Trophoblast cell (in vitro differentiated cells and primary cell): Measurements from ENCODE around the gene LSS.

Source experiments
- DNase-seq, 2 donors: peaks; one replicate each; pipeline ENCODE4 v3.0.0-alpha.2; 2016
- H2AFZ ChIP-seq: 2 replicates; pipeline ENCODE4 v1.6.1; 2013; ENCODE audit warnings: low read length, moderate library complexity, mild to moderate bottlenecking; ENCODE audit not compliant: insufficient read depth, poor library complexity
- H2AK5ac ChIP-seq: 2 replicates; pipeline ENCODE4 v1.6.1; 2013; ENCODE audit warnings: mild to moderate bottlenecking, low read length
- H2BK120ac ChIP-seq: 2 replicates; pipeline ENCODE4 v1.6.1; 2013; ENCODE audit warnings: low read length, mild to moderate bottlenecking, moderate library complexity; ENCODE audit not compliant: insufficient read depth, poor library complexity
- H2BK12ac ChIP-seq: 2 replicates; pipeline ENCODE4 v1.6.1; 2013; ENCODE audit warnings: mild to moderate bottlenecking, low read length, moderate library complexity
- H2BK5ac ChIP-seq: 2 replicates; pipeline ENCODE4 v1.6.1; 2013; ENCODE audit warnings: low read length, low read depth, moderate library complexity, mild to moderate bottlenecking; ENCODE audit not compliant: poor library complexity
- H3K14ac ChIP-seq: 2 replicates; pipeline ENCODE4 v1.6.1; 2013; ENCODE audit warnings: mild to moderate bottlenecking, low read length
- H3K18ac ChIP-seq: 2 replicates; pipeline ENCODE4 v1.6.1; 2013; ENCODE audit warnings: mild to moderate bottlenecking, low read length
- H3K23ac ChIP-seq: 2 replicates; pipeline ENCODE4 v1.6.1; 2013; ENCODE audit warnings: low read length
- H3K27ac ChIP-seq: 2 replicates; pipeline ENCODE4 v1.5.1; 2013; ENCODE audit warnings: low read depth, mild to moderate bottlenecking, inconsistent platforms, low read length, moderate library complexity
- H3K27me3 ChIP-seq: 2 replicates; pipeline ENCODE4 v1.6.1; 2013; ENCODE audit warnings: inconsistent platforms, mild to moderate bottlenecking, low read length, moderate library complexity; ENCODE audit not compliant: insufficient read depth
- H3K36me3 ChIP-seq, 2 experiments: 1 replicate in 1 of 2; 2 replicates in 1 of 2; pipeline ENCODE4 v1.6.1; 2013; ENCODE audit warnings: low read length in 2 of 2, mild to moderate bottlenecking in 2 of 2, moderate library complexity in 1 of 2; ENCODE audit not compliant: insufficient read depth in 2 of 2, control insufficient read depth in 1 of 2
- H3K4ac ChIP-seq: 2 replicates; pipeline ENCODE4 v1.6.1; 2013; ENCODE audit warnings: low read depth, mild to moderate bottlenecking, low read length, moderate library complexity
- H3K4me1 ChIP-seq, 2 experiments: 1 replicate in 1 of 2; 2 replicates in 1 of 2; pipeline ENCODE4 v1.6.1; 2013; ENCODE audit warnings: low read length in 2 of 2, mild to moderate bottlenecking in 2 of 2, moderate library complexity in 1 of 2; ENCODE audit not compliant: insufficient read depth in 2 of 2, control insufficient read depth in 1 of 2
- H3K4me2 ChIP-seq: 2 replicates; pipeline ENCODE4 v1.6.1; 2013; ENCODE audit warnings: inconsistent platforms, mild to moderate bottlenecking, low read length, moderate library complexity
- H3K4me3 ChIP-seq: 2 replicates; pipeline ENCODE4 v1.5.1; 2013; ENCODE audit warnings: mild to moderate bottlenecking, low read depth, low read length, inconsistent platforms
- H3K79me1 ChIP-seq: one replicate; pipeline ENCODE4 v1.6.1; 2013; ENCODE audit warnings: low read length
- H3K79me2 ChIP-seq: 2 replicates; pipeline ENCODE4 v1.6.1; 2013; ENCODE audit warnings: low read length, mild to moderate bottlenecking; ENCODE audit not compliant: control insufficient read depth, insufficient read depth, poor library complexity
- H3K9ac ChIP-seq: 2 replicates; pipeline ENCODE4 v1.6.1; 2013; ENCODE audit warnings: mild to moderate bottlenecking, low read length
- H3K9me3 ChIP-seq: 2 replicates; pipeline ENCODE4 v1.6.1; 2013; ENCODE audit warnings: low read depth, mild to moderate bottlenecking, control low read depth, inconsistent platforms, low read length; ENCODE audit not compliant: insufficient read depth
- H4K12ac ChIP-seq: 2 replicates; pipeline ENCODE4 v1.6.1; 2013; ENCODE audit warnings: low read depth, mild to moderate bottlenecking, low read length, moderate library complexity
- H4K8ac ChIP-seq: 2 replicates; pipeline ENCODE4 v1.6.1; 2013; ENCODE audit warnings: low read depth, mild to moderate bottlenecking, low read length, moderate library complexity
- H4K91ac ChIP-seq: one replicate; pipeline ENCODE4 v1.6.1; 2013; ENCODE audit warnings: low read depth, mild to moderate bottlenecking, low read length, moderate library complexity
- WGBS: extraction: QIAGEN DNeasy Blood & Tissue Kit; methylation state at CpG from one replicate; pipeline ENCODE4 v1.1.7; 2013; ENCODE audit warnings: missing lambda C conversion rate; ENCODE audit not compliant: insufficient read length, insufficient coverage; ENCODE audit errors: extremely low coverage; 5-methylcytosine and 5-hydroxymethylcytosine counted together

Gene LSS

GRCh38 chr21:46187261-46187660 lies 41.3 kb downstream of the LSS start:
- Histone ChIP-seq H2AK5ac (no peak overlapping the region), H3K36me3 (peaks cover 24 to 25% of the 10 kb centered on the region in 2 experiments), H3K9ac (no peak overlapping the region), H2BK12ac (no peak overlapping the region), H3K18ac (no peak overlapping the region), H3K9me3 (peaks cover 5% of the 10 kb centered on the region), H2BK120ac (no peak overlapping the region), H3K4me1 (peaks cover 35 to 36% of the 10 kb centered on the region in 2 experiments), H2AFZ (no peak overlapping the region), H3K23ac (no peak overlapping the region), H2BK5ac (no peak overlapping the region), H3K27me3 (no peaks in the 10 kb centered on the region), H3K4ac (no peak overlapping the region), H3K27ac (no peak overlapping the region), H3K4me2 (no peak overlapping the region), H3K4me3 (no peak overlapping the region), H4K8ac (no peak overlapping the region), H3K14ac (no peak overlapping the region), H4K91ac (peak overlapping the region; percentile 33), H3K79me2 (peaks cover 6% of the 10 kb centered on the region), H3K79me1 (peaks cover 12% of the 10 kb centered on the region), H4K12ac (no peak overlapping the region)
- DNase-seq, result no peak
- no CpG with 5 or more reads among the region's 8 CpGs for WGBS

GRCh38 chr21:46185716-46186115 lies 42.9 kb downstream of the LSS start:
- H3K23ac ChIP-seq, result no peak overlapping the region
- H2AK5ac ChIP-seq, result no peak overlapping the region
- H2BK5ac ChIP-seq, result no peak overlapping the region
- H3K14ac ChIP-seq, result no peak overlapping the region
- H2BK12ac ChIP-seq, result no peak overlapping the region
- no peak overlapping the region for H3K4me3 ChIP-seq
- no peak overlapping the region for H4K91ac ChIP-seq
- H4K8ac ChIP-seq, result no peak overlapping the region
- no CpG with 5 or more reads among the region's 7 CpGs for WGBS
- peaks cover 10% of the 10 kb centered on the region for H3K79me1 ChIP-seq
- peaks cover 2% of the 10 kb centered on the region for H3K9me3 ChIP-seq
- H3K4me1 ChIP-seq, result peaks cover 25 to 28% of the 10 kb centered on the region in 2 experiments
- H3K79me2 ChIP-seq, result peaks cover 6% of the 10 kb centered on the region
- H4K12ac ChIP-seq, result no peak overlapping the region
- no peak overlapping the region for H3K4ac ChIP-seq
- H3K4me2 ChIP-seq, result no peak overlapping the region
- no peak for DNase-seq
- H2AFZ ChIP-seq, result no peak overlapping the region
- no peak overlapping the region for H2BK120ac ChIP-seq
- no peak overlapping the region for H3K9ac ChIP-seq
- H3K18ac ChIP-seq, result no peak overlapping the region
- peaks cover 10% of the 10 kb centered on the region in 2 experiments for H3K36me3 ChIP-seq
- H3K27ac ChIP-seq, result no peak overlapping the region
- no peaks in the 10 kb centered on the region for H3K27me3 ChIP-seq

- Histone ChIP-seq H3K9ac (peak overlapping the region; percentile 30), H2BK120ac (peak overlapping the region; percentile 61), H3K4me2 (peak overlapping the region; percentile 92), H4K12ac (peak overlapping the region; percentile 57), H4K91ac (peak overlapping the region; percentile 88), H3K4me1 (peaks cover 16 to 20% of the 10 kb centered on the region in 2 experiments), H3K14ac (peak overlapping the region; percentile 83), H2AK5ac (no peak overlapping the region), H3K18ac (peak overlapping the region; percentile 78), H3K23ac (no peak overlapping the region), H3K9me3 (peaks cover 2% of the 10 kb centered on the region), H4K8ac (peak overlapping the region; percentile 90), H3K79me1 (peaks cover 9% of the 10 kb centered on the region), H3K4ac (peak overlapping the region; percentile 39), H2BK12ac (no peak overlapping the region), H3K27ac (peak overlapping the region; percentile 50), H2BK5ac (peak overlapping the region; percentile 87), H3K36me3 (peaks cover 2% of the 10 kb centered on the region in 2 experiments), H3K4me3 (peak overlapping the region; percentile 74), H3K27me3 (no peaks in the 10 kb centered on the region), H3K79me2 (peaks cover 6% of the 10 kb centered on the region), H2AFZ (peak overlapping the region; percentile 72)
- WGBS, result no CpG with 5 or more reads among the region's 30 CpGs
- peak; percentile 10 to 43 for DNase-seq
Measured at GRCh38 chr21:46184625-46185555, 43.7 kb downstream of the LSS start.

- Histone ChIP-seq H2AFZ (peak within 1 kb of the TSS; percentile 72), H3K27me3 (no peaks in the 10 kb centered on the region), H3K36me3 (peaks cover 2% of the 10 kb centered on the region in 2 experiments), H3K4me1 (peaks cover 8 to 12% of the 10 kb centered on the region in 2 experiments), H3K14ac (peak within 1 kb of the TSS; percentile 83), H3K4ac (peak within 1 kb of the TSS; percentile 39), H3K79me2 (peaks cover 6% of the 10 kb centered on the region), H3K9ac (peak within 1 kb of the TSS; percentile 30), H4K8ac (peak within 1 kb of the TSS; percentile 90), H3K27ac (peak within 1 kb of the TSS; percentile 50), H3K18ac (peak within 1 kb of the TSS; percentile 78), H2BK5ac (peak within 1 kb of the TSS; percentile 87), H3K79me1 (peaks cover 9% of the 10 kb centered on the region), H4K12ac (peak within 1 kb of the TSS; percentile 57), H2BK12ac (no peak within 1 kb of the TSS), H4K91ac (peak within 1 kb of the TSS; percentile 88), H3K9me3 (peaks cover 2% of the 10 kb centered on the region), H3K4me3 (peak within 1 kb of the TSS; percentile 74), H3K23ac (no peak within 1 kb of the TSS), H3K4me2 (peak within 1 kb of the TSS; percentile 92), H2AK5ac (peak within 1 kb of the TSS; percentile 2), H2BK120ac (peak within 1 kb of the TSS; percentile 61)
- no peak for DNase-seq
- no CpG with 5 or more reads among the region's 24 CpGs for WGBS
Measured at GRCh38 chr21:46183910-46184624, 44.5 kb downstream of the LSS start, which contains the start of gene SPATC1L. Gene SPATC1L (minus strand): TSS chr21:46184459. CDS start chr21:46182816, 1,643 bp downstream.
